Prostate gland (tissue), 2 donors: Measurements from ENCODE around the gene REST. TPM values are rescaled to one million over a fixed set of nuclear protein-coding genes. Genes with fewer than 3 reads are reported as not detected.

Experiments used
- DNase-seq: peaks from one replicate; pipeline ENCODE4 v3.0.0-alpha.2; 2019; ENCODE audit warnings: low spot score
- H3K27ac ChIP-seq, 2 donors: fragments of 200-600 bp; sonication (generic); 2 replicates each; pipeline ENCODE4 v1.5.1; 2017 to 2019
- H3K27me3 ChIP-seq: fragments of 200-600 bp; sonication (generic); replicated peaks from 2 replicates; pipeline ENCODE4 v1.5.1; 2019; ENCODE audit not compliant: insufficient read depth
- H3K36me3 ChIP-seq, 2 donors: fragments of 200-600 bp; sonication (generic); 1 replicate in 1 of 2; 2 replicates in 1 of 2; pipeline versions ENCODE4 v1.5.1 to v1.8.1; 2017 to 2019
- H3K4me1 ChIP-seq: fragments of 200-600 bp; sonication (generic); replicated peaks from 2 replicates; pipeline ENCODE4 v1.5.1; 2019
- H3K4me3 ChIP-seq, 2 donors: fragments of 200-600 bp; sonication (generic); 2 replicates each; pipeline ENCODE4 v1.5.1; 2017 to 2019
- H3K9me3 ChIP-seq: fragments of 200-600 bp; sonication (generic); 2 replicates; pipeline ENCODE4 v1.5.1; 2017
- CTCF ChIP-seq, 4 experiments: fragments of 200-600 bp in 2 of 4; fragments of 450-650 bp in 2 of 4; sonication (generic) in 2 of 4; IDR thresholded peaks; 1 replicate in 3 of 4; 2 replicates in 1 of 4; pipeline ENCODE4 v1.5.1; 2016 to 2019; ENCODE audit warnings: antibody characterized with exemption in 4 of 4, mild to moderate bottlenecking in 2 of 4, moderate library complexity in 2 of 4
- POLR2A ChIP-seq: fragments of 450-650 bp; IDR thresholded peaks from one replicate; pipeline ENCODE4 v1.6.1; 2016; ENCODE audit warnings: antibody characterized with exemption, mild to moderate bottlenecking
- POLR2AphosphoS5 ChIP-seq: sonication (generic); formaldehyde crosslinking; IDR thresholded peaks from one replicate; pipeline ENCODE4 v1.6.1; 2017; ENCODE audit warnings: antibody characterized with exemption
- WGBS: methylation state at CpG from one replicate; pipeline ENCODE4 v1.1.5; 2018; 5-methylcytosine and 5-hydroxymethylcytosine counted together
- intact Hi-C: fragments of 100-400 bp; cut with DNase I; formaldehyde crosslinking; loops from one replicate; pipeline ENCODE4 v1.14.2; 2022
- total RNA-seq, 2 donors: library from RNA; depleted of rRNA; stranded (reverse); fragments of >200 nt; gene quantifications; one replicate each; pipeline ENCODE4 v1.1.0, GENCODE V29; 2016

Gene REST
- total RNA-seq, 2 donors from 2014 or later: 38.0 to 50.8 TPM

GRCh38 chr4:56976283-56976836, 68.7 kb downstream of the REST start:
- Histone ChIP-seq H3K27ac (peak overlapping the region; percentile 88 to 90), H3K4me3 (peak overlapping the region; percentile 78 to 79), H3K4me1 (peaks cover 5% of the 10 kb centered on the region), H3K27me3 (no peaks in the 10 kb centered on the region), H3K9me3 (no peaks in the 10 kb centered on the region), H3K36me3 (no peaks in the 10 kb centered on the region)
- TF ChIP-seq CTCF (IDR thresholded peaks at IDR 0.05) (no peak), POLR2AphosphoS5 (no peak), POLR2A (no peak)
- WGBS: 2% methylated on average over 34 of the region's 35 CpGs
- intact Hi-C loops: loop anchor here (5.0 kb wide), 1 partner anchor 69 kb away; the partner anchor contains the start of gene REST
- peak; percentile 20 for DNase-seq

- Histone ChIP-seq H3K9me3 (no peaks in the 10 kb centered on the region), H3K4me1 (peaks cover 5% of the 10 kb centered on the region), H3K27ac (peak overlapping the region; percentile 88 to 90), H3K36me3 (no peaks in the 10 kb centered on the region), H3K4me3 (peak overlapping the region; percentile 78 to 79), H3K27me3 (no peaks in the 10 kb centered on the region)
- 0% methylated on average over 15 of the region's 46 CpGs for WGBS
- intact Hi-C loops: loop anchor here (5.0 kb wide), 1 partner anchor 70 kb away; the partner anchor contains the start of gene REST
- DNase-seq: peak; percentile 69
- TF ChIP-seq CTCF (IDR thresholded peaks at IDR 0.05) (peak in 2 of 4 experiments; percentile 30 to 35), POLR2AphosphoS5 (no peak), POLR2A (no peak)
These were observed 69.2 kb downstream of the REST start for GRCh38 chr4:56976837-56977320.

- peak within 1 kb of the TSS; percentile 78 to 79 for H3K4me3 ChIP-seq
- under 1% methylated on average over 50 of the region's 51 CpGs for WGBS
- no peak for TF ChIP-seq CTCF (IDR thresholded peaks at IDR 0.05)
- peak; percentile 86 for TF ChIP-seq POLR2A
- peak; percentile 96 for TF ChIP-seq POLR2AphosphoS5
- peaks cover 5% of the 10 kb centered on the region for H3K4me1 ChIP-seq
- H3K36me3 ChIP-seq: no peaks in the 10 kb centered on the region
- peak within 1 kb of the TSS; percentile 88 to 90 for H3K27ac ChIP-seq
- peak; percentile 98 for DNase-seq
- no peaks in the 10 kb centered on the region for H3K27me3 ChIP-seq
- intact Hi-C loops: loop anchor here (5.0 kb wide), 1 partner anchor 70 kb away; the partner anchor contains the start of gene REST
- H3K9me3 ChIP-seq: no peaks in the 10 kb centered on the region
These were observed 69.8 kb downstream of the REST start, which contains the start of gene NOA1 for GRCh38 chr4:56977321-56978012. Gene NOA1, minus strand, starts transcription at chr4:56977606. Its CDS starts 21 bp downstream, at chr4:56977585.

- TF ChIP-seq CTCF (IDR thresholded peaks at IDR 0.05): peak in 1 of 4 experiments; percentile 18
- TF ChIP-seq POLR2AphosphoS5: peak; percentile 93
- TF ChIP-seq POLR2A: peak; percentile 57
- WGBS: under 1% methylated on average over 37 of the region's 37 CpGs
- intact Hi-C loops: loop anchor here (5.0 kb wide), 1 partner anchor 72 kb away; the partner anchor contains the start of gene REST
- H3K4me1 ChIP-seq: peaks cover 5% of the 10 kb centered on the region
- peak within 1 kb of the TSS; percentile 88 to 90 for H3K27ac ChIP-seq
- no peaks in the 10 kb centered on the region for H3K36me3 ChIP-seq
- DNase-seq: peak; percentile 89
- H3K4me3 ChIP-seq: peak within 1 kb of the TSS; percentile 78 to 79
- H3K27me3 ChIP-seq: no peaks in the 10 kb centered on the region
- no peaks in the 10 kb centered on the region for H3K9me3 ChIP-seq
These were observed 71.1 kb downstream of the REST start, which contains the start of gene POLR2B for GRCh38 chr4:56978750-56979303. Gene POLR2B, plus strand, starts transcription at chr4:56978896. Its CDS starts 90 bp downstream, at chr4:56978986.
